HG03159 (cell line): ENCODE measurements around the gene CTTNBP2.
"Not testable (repeated sequence)": the region's sequence is repeated elsewhere in the genome, so short reads cannot be mapped to it uniquely, and the experiment has no call there.

ENCODE experiments used
- ATAC-seq: cut with Tn5 transposase; IDR thresholded peaks from one replicate; pipeline ENCODE4 v1.9.1; 2021; ENCODE audit warnings: mild to moderate bottlenecking, moderate library complexity; ENCODE audit not compliant: unreplicated experiment

The CTTNBP2 gene

GRCh38 chr7:117750612-117751563 lies 122.4 kb downstream of the CTTNBP2 start:
- no peak for ATAC-seq

DNA sequence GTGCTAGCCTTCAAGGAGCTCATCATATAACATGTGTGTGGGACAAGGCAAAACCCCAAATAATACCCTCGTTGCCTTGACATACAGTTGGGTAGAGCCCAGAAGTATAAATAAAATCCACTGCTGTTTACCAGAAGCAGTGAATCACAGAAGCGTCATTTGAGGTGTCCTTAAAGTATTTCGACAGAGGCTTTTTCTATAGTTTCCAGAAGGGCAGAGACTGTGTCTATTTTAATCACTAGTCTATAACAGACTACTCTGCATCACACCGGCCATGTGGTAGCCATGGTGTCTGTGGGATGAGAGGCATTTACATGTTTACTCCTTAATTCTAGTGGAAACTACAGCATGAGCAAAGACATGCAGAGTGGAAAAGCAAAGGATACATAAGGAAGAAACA lies 131.3 kb downstream of the CTTNBP2 start:
- no peak for ATAC-seq

DNA sequence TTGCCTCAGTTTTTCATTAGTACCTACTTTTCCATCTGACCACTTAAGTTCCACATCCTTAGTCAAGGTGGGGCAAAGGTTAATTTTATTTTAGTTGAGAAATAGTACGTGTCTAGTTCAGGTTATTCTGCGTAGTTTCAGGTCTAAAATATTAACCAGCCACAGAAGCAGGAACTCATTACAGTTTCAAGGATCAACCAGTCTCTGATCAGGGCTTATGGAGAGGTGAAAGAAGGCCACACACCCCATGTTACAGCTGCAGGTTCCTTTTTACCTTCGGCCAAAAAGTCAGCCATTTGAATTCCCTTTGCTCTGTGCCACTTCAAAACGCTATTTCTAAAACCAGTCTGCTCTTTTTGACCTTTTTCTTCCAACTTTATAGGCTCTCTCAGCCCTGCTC lies 134.2 kb downstream of the CTTNBP2 start:
- ATAC-seq: no peak

- ATAC-seq: no peak
These were observed 135.3 kb downstream of the CTTNBP2 start for GRCh38 chr7:117737926-117738325.

- ATAC-seq: peak; percentile 83
These were observed 141.8 kb downstream of the CTTNBP2 start for GRCh38 chr7:117731455-117731854.

DNA sequence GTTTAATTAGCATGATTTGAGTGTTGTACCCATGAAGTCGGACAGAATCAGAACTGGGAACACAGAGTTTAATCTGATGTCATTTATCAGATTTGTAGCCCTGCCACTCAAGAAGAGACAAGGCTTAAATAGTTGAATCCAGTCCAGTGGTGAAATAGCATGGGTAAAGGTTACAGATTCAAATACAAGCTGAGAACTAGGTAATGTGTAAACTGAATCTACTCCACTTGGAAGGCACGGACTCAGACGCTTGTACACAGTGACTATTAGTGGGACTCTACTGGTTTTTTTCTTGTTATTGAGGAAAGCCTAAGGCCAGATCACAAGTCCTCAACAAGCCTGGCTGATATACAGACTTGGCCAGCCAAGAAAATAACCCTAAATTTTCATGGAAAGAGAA lies 142.9 kb downstream of the CTTNBP2 start:
- no peak for ATAC-seq

DNA sequence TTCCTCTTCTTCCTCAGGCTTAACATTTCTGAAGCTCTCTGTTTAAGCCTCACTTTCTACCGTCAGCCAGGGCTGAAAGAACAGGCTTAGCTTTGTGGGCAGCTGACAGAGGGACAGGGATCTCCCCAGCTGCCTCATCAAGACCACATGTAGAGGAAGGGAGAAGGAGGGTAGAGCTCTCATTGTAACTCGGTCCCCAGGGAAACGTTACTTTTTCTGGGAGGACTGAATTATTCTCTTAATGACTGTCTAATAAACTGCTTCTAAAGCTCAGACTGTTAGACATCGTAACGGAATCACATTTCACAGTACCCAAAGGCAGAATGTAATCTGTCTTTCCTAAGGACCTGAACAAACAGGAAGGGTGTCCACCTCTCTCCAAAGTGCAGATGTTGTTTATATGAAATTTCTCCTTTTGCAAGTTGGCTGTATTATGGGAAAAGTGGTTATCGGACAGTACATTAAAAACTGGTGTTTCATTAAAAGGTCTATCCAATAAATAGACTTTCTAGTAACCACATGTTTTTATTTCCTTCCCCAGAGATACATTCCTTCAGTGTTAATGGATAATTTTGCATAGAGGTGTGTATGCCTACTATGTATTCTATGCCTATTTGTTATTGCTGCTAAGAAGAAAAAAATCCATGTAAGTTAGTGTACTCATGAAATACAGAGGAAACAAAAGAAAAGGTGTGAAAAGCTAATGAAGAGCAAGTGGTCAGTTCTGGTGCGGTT lies 144.2 kb downstream of the CTTNBP2 start:
- no peak for ATAC-seq

GRCh38 chr7:117724898-117725297 lies 148.3 kb downstream of the CTTNBP2 start:
- ATAC-seq: no peak

GRCh38 chr7:117719377-117719776 lies 153.9 kb downstream of the CTTNBP2 start:
- ATAC-seq: no peak

DNA sequence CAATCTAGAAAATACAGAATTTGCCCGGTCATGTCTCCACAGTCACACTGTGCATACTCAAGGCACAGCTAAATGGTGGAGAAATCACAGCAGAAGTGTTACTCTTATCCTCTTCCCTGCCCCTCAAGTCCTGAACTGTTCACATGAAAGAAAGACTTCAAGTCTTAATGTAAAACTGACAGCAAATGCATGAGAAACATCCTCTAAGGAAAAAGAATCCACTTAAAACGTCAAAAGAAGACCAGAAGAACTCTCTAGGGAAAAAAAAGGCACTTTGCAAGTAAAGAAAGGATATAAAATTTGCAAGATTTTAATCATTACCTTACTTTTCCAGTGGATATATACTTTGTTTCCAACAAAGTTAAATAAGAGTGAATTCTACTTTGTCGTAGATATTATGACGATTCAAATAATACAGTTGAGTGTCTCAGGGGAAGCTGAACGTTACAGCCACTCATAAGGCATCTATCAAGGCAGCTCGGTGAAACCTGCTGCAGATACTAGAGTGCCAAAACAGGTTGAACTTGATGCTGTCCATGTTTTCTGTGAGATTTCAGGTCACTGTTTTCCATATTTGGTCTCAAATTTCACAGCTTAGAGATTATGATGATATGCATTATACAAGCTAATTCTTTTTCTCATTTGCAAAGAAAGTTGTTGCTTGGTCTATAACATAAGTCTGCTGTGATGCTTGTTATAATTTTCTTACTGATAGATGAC lies 155.0 kb downstream of the CTTNBP2 start:
- no peak for ATAC-seq

DNA sequence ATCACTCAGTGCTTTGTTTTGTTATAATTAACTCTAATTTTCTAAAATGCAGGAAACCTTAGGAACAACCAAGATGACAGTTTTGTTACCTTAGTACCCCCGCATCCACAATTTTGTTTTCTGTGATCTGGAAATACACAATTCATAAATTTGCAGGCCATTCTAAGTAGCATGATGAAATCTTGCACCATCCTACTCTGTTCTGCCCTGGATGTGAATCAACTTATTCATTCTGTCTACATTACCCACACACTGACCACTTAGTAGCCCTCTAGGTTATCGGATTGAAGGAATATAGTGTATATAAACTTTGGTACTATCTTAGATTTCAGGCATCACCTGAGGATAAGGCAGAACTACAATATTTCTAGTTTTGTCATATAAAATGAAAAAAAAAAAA lies 155.9 kb downstream of the CTTNBP2 start:
- ATAC-seq: no peak

GRCh38 chr7:117716707-117717299 lies 156.4 kb downstream of the CTTNBP2 start:
- ATAC-seq: no peak

DNA sequence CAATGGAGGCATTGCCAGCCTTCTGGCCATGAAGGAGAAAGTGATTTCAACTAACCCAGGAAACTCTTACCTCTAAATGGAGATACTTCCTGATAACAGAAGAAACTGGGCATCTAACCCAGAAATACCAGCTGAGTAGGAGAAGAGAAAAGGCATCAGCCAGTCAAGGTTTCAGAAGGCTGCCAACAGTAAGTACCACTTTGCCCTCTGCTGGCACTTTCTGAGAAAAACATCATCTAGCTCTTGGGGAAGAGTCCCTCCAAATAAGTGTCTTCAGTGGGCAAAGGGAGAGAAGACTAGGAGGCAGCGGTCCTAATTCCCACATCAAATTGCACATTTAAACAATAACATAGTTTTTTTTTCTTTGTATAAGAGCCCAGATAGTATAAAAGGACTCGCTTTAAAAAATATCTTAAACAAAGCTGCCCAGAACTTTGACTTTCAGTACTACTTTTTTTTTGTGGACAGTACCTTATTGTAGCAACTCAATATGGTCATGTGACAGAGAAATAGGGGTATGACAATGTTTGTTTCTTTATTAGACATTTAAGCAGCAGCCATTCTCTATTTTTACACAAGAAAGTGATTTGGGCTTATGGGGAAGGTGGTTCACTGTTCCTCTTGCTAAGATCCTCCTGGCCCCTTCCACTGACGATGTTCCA lies 157.3 kb downstream of the CTTNBP2 start:
- ATAC-seq: peak; percentile 93

GRCh38 chr7:117711556-117711955 lies 161.7 kb downstream of the CTTNBP2 start:
- no peak for ATAC-seq

- ATAC-seq: not testable (repeated sequence)
These were observed 165.1 kb downstream of the CTTNBP2 start for GRCh38 chr7:117708173-117708572.

GRCh38 chr7:117707080-117707479 lies 166.2 kb downstream of the CTTNBP2 start:
- no peak for ATAC-seq

DNA sequence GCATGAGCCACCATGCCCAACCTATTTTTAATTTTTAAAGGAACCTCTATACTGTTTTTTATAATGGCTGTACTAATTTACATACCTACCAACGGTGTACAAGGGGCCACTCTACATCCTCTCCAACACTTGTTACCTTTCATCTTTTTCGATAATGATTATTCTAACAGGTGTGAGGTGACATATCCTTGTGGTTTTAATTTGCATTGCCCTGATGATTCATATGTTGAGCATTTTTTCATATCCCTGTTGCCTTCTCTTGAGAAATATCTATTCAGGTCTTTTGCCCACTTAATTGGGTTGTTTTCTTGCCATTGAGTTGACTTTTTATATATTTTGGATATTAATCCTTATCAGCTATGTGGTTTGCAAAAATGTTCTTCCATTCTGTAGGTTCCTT lies 167.0 kb downstream of the CTTNBP2 start:
- ATAC-seq: peak; percentile 76

GRCh38 chr7:117705630-117706029 lies 167.6 kb downstream of the CTTNBP2 start:
- no peak for ATAC-seq

DNA sequence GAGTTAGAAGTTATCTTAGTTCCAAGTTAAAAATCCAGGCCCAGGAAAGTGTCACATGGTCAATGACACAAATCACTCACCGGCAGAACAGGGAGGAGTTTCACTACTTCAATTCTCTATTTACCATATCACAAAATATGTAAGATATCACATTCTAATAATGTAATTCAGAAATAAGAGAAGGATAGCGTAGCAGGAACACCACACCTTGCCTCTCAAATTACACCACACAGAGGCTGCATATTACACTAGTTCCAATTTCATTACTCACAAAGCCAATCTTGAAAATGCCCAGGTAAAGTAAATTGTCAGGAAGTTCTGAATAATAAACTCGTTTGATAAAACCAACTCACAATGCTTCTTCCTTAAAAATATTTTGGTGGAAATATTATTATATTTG lies 169.2 kb downstream of the CTTNBP2 start:
- no peak for ATAC-seq

GRCh38 chr7:117698018-117698417 lies 175.2 kb downstream of the CTTNBP2 start:
- no peak for ATAC-seq
